ENCODE measurements around the gene SLC12A4. TPM values are rescaled to one million over a fixed set of nuclear protein-coding genes. Genes with fewer than 3 reads are reported as not detected.

SLC12A4 gene
- total and polyA plus RNA-seq, 4 donors, result 8.0 to 37.3 (median 17.1) TPM

GRCh38 chr16:67946128-67946569 is 22.3 kb downstream of the SLC12A4 start:
- no peak overlapping the region for H3K4me3 ChIP-seq (ENCODE audit: low read depth in 1 of 3, low read length in 3 of 3)
- no peaks in the 10 kb centered on the region for H3K9me3 ChIP-seq (ENCODE audit: control insufficient read depth in 4 of 4, low read length in 3 of 4)
- no peak overlapping the region for H3K9ac ChIP-seq (ENCODE audit: low read depth in 1 of 2, low read length in 2 of 2)
- H3K27me3 ChIP-seq (ENCODE audit: control insufficient read depth in 4 of 4, insufficient read depth in 4 of 4, low read length in 3 of 4), result no peaks in the 10 kb centered on the region
- TF ChIP-seq HNF4G (IDR thresholded peaks at IDR 0.05), result no peak
- TF ChIP-seq MAX (IDR thresholded peaks at IDR 0.05), result no peak
- TF ChIP-seq NR2F2 (IDR thresholded peaks at IDR 0.05), result no peak
- no peak for TF ChIP-seq ATF3 (IDR thresholded peaks at IDR 0.05)
- TF ChIP-seq FOXA2 (IDR thresholded peaks at IDR 0.05), result no peak
- no peak for TF ChIP-seq EGR1 (IDR thresholded peaks at IDR 0.05; ENCODE audit: low read depth in 2 of 2)
- TF ChIP-seq RXRA (IDR thresholded peaks at IDR 0.05), result no peak
- TF ChIP-seq ZBTB33 (IDR thresholded peaks at IDR 0.05), result no peak
- H3K4me1 ChIP-seq (ENCODE audit: control insufficient read depth in 4 of 4, insufficient read depth in 4 of 4, low read length in 3 of 4), result peaks cover 9 to 40% (median 26%) of the 10 kb centered on the region in 4 donors
- DNase-seq (ENCODE audit: low spot score), result no peak
- no peak overlapping the region for H3K27ac ChIP-seq (ENCODE audit: low read depth in 1 of 2, low read length in 2 of 2)
- WGBS, result 98% methylated on average over 20 of the region's 20 CpGs
- H3K36me3 ChIP-seq (ENCODE audit: control insufficient read depth in 4 of 4, insufficient read depth in 3 of 4, low read depth in 1 of 4, low read length in 3 of 4), result peaks cover 12 to 56% (median 23%) of the 10 kb centered on the region in 4 donors

GRCh38 chr16:67945392-67945933 is 23.0 kb downstream of the SLC12A4 start:
- no peak for TF ChIP-seq JUND (IDR thresholded peaks at IDR 0.05)
- no peak for TF ChIP-seq EGR1 (IDR thresholded peaks at IDR 0.05; ENCODE audit: low read depth in 2 of 2)
- TF ChIP-seq FOXA1 (IDR thresholded peaks at IDR 0.05), result no peak
- no peak for TF ChIP-seq SP1 (IDR thresholded peaks at IDR 0.05)
- TF ChIP-seq MAX (IDR thresholded peaks at IDR 0.05), result no peak
- no peak for TF ChIP-seq REST (IDR thresholded peaks at IDR 0.05)
- TF ChIP-seq ZBTB33 (IDR thresholded peaks at IDR 0.05), result no peak
- TF ChIP-seq CTCF (IDR thresholded peaks at IDR 0.05; ENCODE audit: low read depth, low read length, missing input control), result no peak
- TF ChIP-seq GABPA (IDR thresholded peaks at IDR 0.05 in 1 of 2, conservative IDR thresholded peaks at IDR 0.05 in 1 of 2), result no peak
- TF ChIP-seq HNF4G (IDR thresholded peaks at IDR 0.05), result no peak
- no peak for TF ChIP-seq HNF4A (conservative IDR thresholded peaks at IDR 0.05)
- no peak for TF ChIP-seq RXRA (IDR thresholded peaks at IDR 0.05)
- TF ChIP-seq RAD21 (IDR thresholded peaks at IDR 0.05), result no peak
- TF ChIP-seq YY1 (IDR thresholded peaks at IDR 0.05), result no peak
- no peak for TF ChIP-seq TAF1 (conservative IDR thresholded peaks at IDR 0.05)
- TF ChIP-seq ATF3 (IDR thresholded peaks at IDR 0.05), result no peak
- Histone ChIP-seq H3K4me3 (ENCODE audit: low read depth in 1 of 3, low read length in 3 of 3) (no peak overlapping the region), H3K9ac (ENCODE audit: low read depth in 1 of 2, low read length in 2 of 2) (no peak overlapping the region), H3K9me3 (ENCODE audit: control insufficient read depth in 4 of 4, low read length in 3 of 4) (no peaks in the 10 kb centered on the region), H3K4me1 (ENCODE audit: control insufficient read depth in 4 of 4, insufficient read depth in 4 of 4, low read length in 3 of 4) (peaks cover 9 to 42% (median 27%) of the 10 kb centered on the region in 4 donors), H3K27ac (ENCODE audit: low read depth in 1 of 2, low read length in 2 of 2) (no peak overlapping the region), H3K36me3 (ENCODE audit: control insufficient read depth in 4 of 4, insufficient read depth in 3 of 4, low read depth in 1 of 4, low read length in 3 of 4) (peaks cover 10 to 50% (median 23%) of the 10 kb centered on the region in 4 donors), H3K27me3 (ENCODE audit: control insufficient read depth in 4 of 4, insufficient read depth in 4 of 4, low read length in 3 of 4) (no peaks in the 10 kb centered on the region)
- WGBS, result 91% methylated on average over 24 of the region's 24 CpGs
- no peak for DNase-seq (ENCODE audit: low spot score)

Data from liver (tissue), 9 donors.